K562 (cell line): ENCODE data around the gene DYNC2H1. TPM values are rescaled to one million over a fixed set of nuclear protein-coding genes. Genes with fewer than 3 reads are reported as not detected.

Experiments
- ATAC-seq: fragments of 200-7000 bp; cut with Tn5 transposase; 3 replicates; pipeline ENCODE4 v1.9.1; 2020; ENCODE audit warnings: moderate library complexity
- BruUV-seq: library from RNA; stranded (reverse); fragments of 400-500 nt; replicated peaks from 2 replicates; lab custom pipeline; 2021; lab: Mats Ljungman, UMichigan
- CTCF ChIA-PET: fragments of 300-600 bp; formaldehyde crosslinking; extraction: SDS; loops from one replicate; lab custom pipeline; 2021; ENCODE audit warnings: low intra/inter-chr PET ratio; lab: Yijun Ruan, JAX
- POLR2A ChIA-PET: fragments of 300-600, 350-650 bp; sonication (Branson Sonifier 250); formaldehyde crosslinking; extraction: SDS; loops from one replicate; lab custom pipeline; 2021; ENCODE audit warnings: antibody characterized with exemption, inconsistent platforms; lab: Yijun Ruan, JAX
- DNase-seq, 4 experiments: peaks; one replicate each; pipeline versions ENCODE4 v3.0.0 to v3.0.0-alpha.2; 2011 to 2018; ENCODE audit warnings: low spot score in 3 of 4, mixed read lengths in 3 of 4; ENCODE audit errors: extremely low read depth in 1 of 4
- FAIRE-seq: peaks from 2 replicates; lab custom pipeline; 2011; peaks lifted over from hg19 to GRCh38; lab: Jason Lieb, UNC
- H2AFZ ChIP-seq: 2 replicates; pipeline ENCODE4 v1.6.0; 2011; ENCODE audit warnings: low read depth, low read length, control low read depth, inconsistent platforms
- H3K27ac ChIP-seq: fragments of 200-600 bp; 3 replicates; pipeline ENCODE4 v1.8.0; 2011; ENCODE audit warnings: low read depth, mild to moderate bottlenecking, control low read depth, inconsistent platforms, low read length, moderate library complexity, mixed read lengths; ENCODE audit errors: extremely low read depth
- H3K27me3 ChIP-seq, 2 experiments: fragments of 300-600 bp in 1 of 2; 2 replicates in 1 of 2; 3 replicates in 1 of 2; pipeline versions ENCODE4 v1.6.0 to v1.8.0; 2011; ENCODE audit warnings: inconsistent platforms in 2 of 2, low read length in 2 of 2, mild to moderate bottlenecking in 1 of 2, mixed read lengths in 1 of 2, moderate library complexity in 1 of 2; ENCODE audit not compliant: control insufficient read depth in 2 of 2, insufficient read depth in 2 of 2
- H3K36me3 ChIP-seq: fragments of 300-600 bp; 3 replicates; pipeline ENCODE4 v1.8.0; 2011; ENCODE audit warnings: mild to moderate bottlenecking, low read length, inconsistent platforms; ENCODE audit not compliant: control insufficient read depth, insufficient read depth
- H3K4me1 ChIP-seq, 2 experiments: fragments of 200-600 bp in 1 of 2; replicated peaks in 1 of 2; 2 replicates in 1 of 2; 3 replicates in 1 of 2; pipeline versions ENCODE4 v1.5.1 to v1.8.0; 2011; ENCODE audit warnings: inconsistent platforms in 2 of 2, low read length in 2 of 2, mild to moderate bottlenecking in 1 of 2, mixed read lengths in 1 of 2, moderate library complexity in 1 of 2; ENCODE audit not compliant: control insufficient read depth in 2 of 2, insufficient read depth in 2 of 2
- H3K4me2 ChIP-seq: 2 replicates; pipeline ENCODE4 v1.6.1; 2011; ENCODE audit warnings: low read length, control low read depth, inconsistent platforms, mixed read lengths; ENCODE audit not compliant: insufficient read depth
- H3K4me3 ChIP-seq: fragments of 200-600 bp; sonication (generic), shearing (Covaris generic); 2 replicates; pipeline ENCODE4 v1.5.1; 2016; ENCODE audit warnings: control low read depth, inconsistent platforms
- H3K79me2 ChIP-seq: fragments of 200-600 bp; 3 replicates; pipeline ENCODE4 v1.8.0; 2011; ENCODE audit warnings: low read length, inconsistent platforms; ENCODE audit not compliant: control insufficient read depth, insufficient read depth
- H3K9ac ChIP-seq, 2 experiments: 2 replicates each; pipeline versions ENCODE4 v1.6.0 to v1.6.1; 2011; ENCODE audit warnings: low read depth in 2 of 2, low read length in 2 of 2, control low read depth in 1 of 2, inconsistent platforms in 1 of 2, mild to moderate bottlenecking in 1 of 2, mixed read lengths in 1 of 2; ENCODE audit not compliant: insufficient read depth in 1 of 2
- H3K9me1 ChIP-seq: one replicate; pipeline ENCODE4 v1.6.0; 2011; ENCODE audit warnings: inconsistent platforms, mild to moderate bottlenecking, low read length, moderate library complexity; ENCODE audit not compliant: control insufficient read depth, insufficient read depth
- H3K9me3 ChIP-seq: replicated peaks from 2 replicates; pipeline ENCODE4 v1.5.1; 2011; ENCODE audit warnings: low read depth, low read length, inconsistent platforms; ENCODE audit not compliant: control insufficient read depth, insufficient read depth
- H4K20me1 ChIP-seq: replicated peaks from 2 replicates; pipeline ENCODE4 v1.6.1; 2011; ENCODE audit warnings: low read length, inconsistent platforms, mixed read lengths; ENCODE audit not compliant: control insufficient read depth, insufficient read depth
- CTCF ChIP-seq, 3 experiments: IDR thresholded peaks in 2 of 3; conservative IDR thresholded peaks in 1 of 3; 2 replicates each; pipeline ENCODE4 v1.5.1; 2011 to 2012; ENCODE audit warnings: low read length in 3 of 3, mild to moderate bottlenecking in 3 of 3, control low read depth in 2 of 3, improper control_type of control experiment in 1 of 3, inconsistent platforms in 1 of 3, low read depth in 1 of 3, mixed read lengths in 1 of 3, moderate library complexity in 1 of 3; ENCODE audit not compliant: insufficient read depth in 2 of 3
- GATA2 ChIP-seq: sonication (generic); formaldehyde crosslinking; IDR thresholded peaks from 2 replicates; pipeline ENCODE4 v1.4.0; 2020; ENCODE audit warnings: mild to moderate bottlenecking, missing genetic modification reagents
- GTF3C2 ChIP-seq: IDR thresholded peaks from 3 replicates; pipeline ENCODE4 v1.6.1; 2011; ENCODE audit warnings: borderline replicate concordance, mild to moderate bottlenecking, moderate library complexity; ENCODE audit not compliant: insufficient read length; ENCODE audit errors: extremely low read depth
- HDAC8 ChIP-seq: fragments of 450-650 bp; IDR thresholded peaks from 2 replicates; pipeline ENCODE4 v1.6.1; 2016; ENCODE audit warnings: mild to moderate bottlenecking, missing genetic modification characterization, moderate library complexity, missing compliant biosample characterization
- HOMEZ ChIP-seq: fragments of 250-450 bp; sonication (Bioruptor Pico); IDR thresholded peaks from 2 replicates; pipeline ENCODE4 v1.4.0; 2020; ENCODE audit warnings: mild to moderate bottlenecking, moderate library complexity
- KAT2B ChIP-seq: IDR thresholded peaks from one replicate; pipeline ENCODE4 v1.6.1; 2012; ENCODE audit warnings: low read depth, mild to moderate bottlenecking, control low read depth, inconsistent platforms, low read length, moderate library complexity
- KLF10 ChIP-seq: fragments of 250-450 bp; sonication (Bioruptor Pico); IDR thresholded peaks from 2 replicates; pipeline ENCODE4 v1.6.1; 2021; ENCODE audit warnings: matching md5 sums
- PCBP2 ChIP-seq: fragments of 200-400 bp; formaldehyde crosslinking; IDR thresholded peaks from 2 replicates; pipeline ENCODE4 v1.6.1; 2018; ENCODE audit warnings: low read length, low read depth, mild to moderate bottlenecking, moderate library complexity; ENCODE audit not compliant: poor library complexity, severe bottlenecking
- RCOR1 ChIP-seq, 2 experiments: IDR thresholded peaks; 2 replicates each; pipeline ENCODE4 v1.6.1; 2012; ENCODE audit warnings: low read depth in 2 of 2, low read length in 2 of 2, borderline replicate concordance in 1 of 2, improper control_type of control experiment in 1 of 2
- TRIM25 ChIP-seq: fragments of 450-650 bp; IDR thresholded peaks from 2 replicates; pipeline ENCODE4 v1.7.0; 2016; ENCODE audit warnings: borderline replicate concordance
- ZBTB7A ChIP-seq: IDR thresholded peaks from 2 replicates; pipeline ENCODE4 v1.6.1; 2011; ENCODE audit warnings: low read depth, mild to moderate bottlenecking, low read length, moderate library complexity, borderline replicate concordance; ENCODE audit not compliant: control insufficient read depth
- ZNF140 ChIP-seq: fragments of 250-450 bp; sonication (Bioruptor Pico); IDR thresholded peaks from 2 replicates; pipeline ENCODE4 v1.8.0; 2021; ENCODE audit warnings: moderate library complexity, mild to moderate bottlenecking, inconsistent platforms
- ZNF324 ChIP-seq: fragments of 250-450 bp; sonication (Bioruptor Pico); IDR thresholded peaks from 2 replicates; pipeline ENCODE4 v1.4.0; 2020; ENCODE audit warnings: mild to moderate bottlenecking
- WGBS: fragments of 100-300 bp; shearing (Covaris generic); methylation state at CpG from one replicate; pipeline ENCODE4 v1.1.6; 2016; ENCODE audit warnings: low coverage, mixed read lengths; ENCODE audit not compliant: insufficient coverage; ENCODE audit errors: missing lambda C conversion rate; 5-methylcytosine and 5-hydroxymethylcytosine counted together
- in situ Hi-C: fragments of 300-500 bp; cut with MboI; formaldehyde crosslinking; loops from 4 replicates; pipeline ENCODE4 v1.15.0; 2018; ENCODE audit warnings: inconsistent platforms, mixed read lengths
- intact Hi-C: fragments of 100-400 bp; cut with micrococcal nuclease; formaldehyde crosslinking; loops from 2 replicates; pipeline ENCODE4 v1.14.2; 2022
- polyA plus RNA-seq, 8 experiments: library from polyadenylated mRNA; depleted of rRNA in 4 of 8; stranded (reverse) in 5 of 8; unstranded in 3 of 8; fragments of >200 nt; fragmentation: Nextera tagmentation in 2 of 8; fragmentation: Illumina TruSeq in 1 of 8; extraction: Ambion mirVana in 2 of 8; extraction: Trizol in 1 of 8; gene quantifications; 2 replicates each; pipeline versions ENCODE4 v1.2.1 to v1.2.3, GENCODE V29; 2011 to 2014; ENCODE audit warnings: inconsistent platforms in 1 of 8, missing spikeins in 1 of 8
- total RNA-seq, 7 experiments: library from RNA; depleted of rRNA in 6 of 7; stranded (reverse); fragments of >200 nt in 6 of 7; fragmentation: Illumina TruSeq in 2 of 7; extraction: Trizol in 2 of 7; gene quantifications; 2 replicates each; pipeline versions ENCODE4 v1.2.1 to v1.2.3, GENCODE V29; 2011 to 2021; ENCODE audit warnings: low replicate concordance in 1 of 7

The DYNC2H1 gene
- total and polyA plus RNA-seq, 9 of the 15 experiments (the other 6 are each of a cell fraction or from before 2014, with no cell fraction given) = 0.08 to 0.64 (median 0.20) TPM

- Histone ChIP-seq H3K27me3 (no peaks in the 10 kb centered on the region), H3K4me2 (no peak overlapping the region), H3K79me2 (no peaks in the 10 kb centered on the region), H3K4me1 (no peaks in the 10 kb centered on the region), H3K9ac (no peak overlapping the region), H3K27ac (no peak overlapping the region), H2AFZ (no peak overlapping the region), H3K9me3 (no peaks in the 10 kb centered on the region), H4K20me1 (no peaks in the 10 kb centered on the region), H3K9me1 (no peaks in the 10 kb centered on the region), H3K4me3 (no peak overlapping the region), H3K36me3 (no peaks in the 10 kb centered on the region)
- FAIRE-seq = no peak
- ATAC-seq = no peak
- in situ Hi-C loops (no loop called here), intact Hi-C loops (no loop called here)
- 0% methylated on average over 1 of the region's 1 CpG for WGBS
- DNase-seq = no peak
- BruUV-seq = no TSS peak
- POLR2A ChIA-PET = no interaction called here
- CTCF ChIA-PET = no interaction called here
- TF ChIP-seq ZNF140 (CRISPR knock-in tag) (no peak), KAT2B (no peak), RCOR1 (IDR thresholded peaks at IDR 0.05; ENCODE audit: borderline replicate concordance in 1 of 2, low read depth in 2 of 2, low read length in 2 of 2) (no peak), ZBTB7A (no peak), CTCF (IDR thresholded peaks at IDR 0.05 in 2 of 3, conservative IDR thresholded peaks at IDR 0.05 in 1 of 3; ENCODE audit: insufficient read depth in 2 of 3, low read depth in 1 of 3, low read length in 3 of 3) (no peak), GATA2 (CRISPR knock-in tag) (no peak), PCBP2 (no peak), ZNF324 (CRISPR knock-in tag) (no peak), KLF10 (CRISPR knock-in tag) (no peak), GTF3C2 (no peak), TRIM25 (no peak), HOMEZ (CRISPR knock-in tag) (no peak), HDAC8 (no peak)
Observed at GRCh38 chr11:103413266-103413888, 304.2 kb downstream of the DYNC2H1 start.
